Kidney (tissue), 14 donors: ENCODE results near the gene TMSB4Y. TPM values are rescaled to one million over a fixed set of nuclear protein-coding genes. Genes with fewer than 3 reads are reported as not detected.
A peak's percentile ranks its signal among the peaks of the same experiment; 100 is the strongest.

Experiments
- DNase-seq, 5 donors: peaks; one replicate each; pipeline ENCODE4 v3.0.0-alpha.2; 2013 to 2020
- FAIRE-seq: peaks from 2 replicates; lab custom pipeline; 2012; peaks lifted over from hg19 to GRCh38; lab: Jason Lieb, UNC
- H3K27ac ChIP-seq, 2 donors: one replicate each; pipeline ENCODE4 v1.7.0; 2013; ENCODE audit warnings: low read depth in 2 of 2, low read length in 2 of 2, inconsistent platforms in 1 of 2
- H3K27me3 ChIP-seq: one replicate; pipeline ENCODE4 v1.7.1; 2013; ENCODE audit warnings: low read length, inconsistent platforms; ENCODE audit not compliant: control insufficient read depth, insufficient read depth
- H3K36me3 ChIP-seq, 3 donors: one replicate each; pipeline versions ENCODE4 v1.7.0 to v1.7.1; 2013; ENCODE audit warnings: low read length in 3 of 3, control low read depth in 1 of 3, inconsistent platforms in 1 of 3; ENCODE audit not compliant: insufficient read depth in 3 of 3, control insufficient read depth in 2 of 3
- H3K4me1 ChIP-seq, 3 donors: one replicate each; pipeline versions ENCODE4 v1.7.0 to v1.7.1; 2013; ENCODE audit warnings: low read length in 3 of 3, inconsistent platforms in 1 of 3, low read depth in 1 of 3; ENCODE audit not compliant: control insufficient read depth in 2 of 3, insufficient read depth in 2 of 3
- H3K4me3 ChIP-seq, 3 donors: one replicate each; pipeline versions ENCODE4 v1.7.0 to v1.8.1; 2013; ENCODE audit warnings: low read length in 3 of 3, control low read depth in 1 of 3, inconsistent platforms in 1 of 3
- H3K9ac ChIP-seq, 3 donors: one replicate each; pipeline versions ENCODE4 v1.7.0 to v1.7.1; 2013; ENCODE audit warnings: low read length in 3 of 3, control low read depth in 1 of 3, inconsistent platforms in 1 of 3
- H3K9me3 ChIP-seq, 3 donors: one replicate each; pipeline versions ENCODE4 v1.7.0 to v1.7.1; 2013; ENCODE audit warnings: low read length in 3 of 3, control low read depth in 1 of 3, inconsistent platforms in 1 of 3; ENCODE audit not compliant: control insufficient read depth in 2 of 3, insufficient read depth in 1 of 3
- intact Hi-C: fragments of 100-400 bp; cut with DNase I; formaldehyde crosslinking; loops from one replicate; pipeline ENCODE4 v1.11.1; 2022
- polyA plus RNA-seq: library from polyadenylated mRNA; stranded (reverse); fragments of 350-450 nt; fragmentation: Illumina TruSeq; extraction: RNeasy Lipid Tissue Mini Kit (QIAGEN cat#74804); gene quantifications from one replicate; pipeline ENCODE4 v1.2.3, GENCODE V29; 2014; ENCODE audit warnings: low read depth, low replicate concordance; ENCODE audit not compliant: insufficient read depth
- total RNA-seq: library from RNA; stranded (reverse); fragmentation: NEBNext Ultra II Directional; extraction: Animal tissue kit (Norgen Biotek cat#: 25700); gene quantifications from one replicate; pipeline ENCODE4 v1.2.1, GENCODE V29; 2021
- TF ChIP-seq, protein P1 (sequence below): IDR thresholded peaks from 3 replicates; pipeline ENCODE4 v1.5.1; 2012; ENCODE audit warnings: mild to moderate bottlenecking, moderate library complexity, borderline replicate concordance; ENCODE audit not compliant: insufficient read depth; ENCODE audit errors: extremely low read depth
- donor health status: control.
- donor health status: control.
- donor health status: control.
- donor health status: control.
- donor health status: control.
- donor health status: DM: yes; HTN: yes; CAD: no.
- donor health status: Normal renal cell carcinoma (clear cell type).

Gene TMSB4Y
- total and polyA plus RNA-seq, 2 donors from 2014 or later: 2.6 TPM; not detected in 1

- TF ChIP-seq, protein P1, sequence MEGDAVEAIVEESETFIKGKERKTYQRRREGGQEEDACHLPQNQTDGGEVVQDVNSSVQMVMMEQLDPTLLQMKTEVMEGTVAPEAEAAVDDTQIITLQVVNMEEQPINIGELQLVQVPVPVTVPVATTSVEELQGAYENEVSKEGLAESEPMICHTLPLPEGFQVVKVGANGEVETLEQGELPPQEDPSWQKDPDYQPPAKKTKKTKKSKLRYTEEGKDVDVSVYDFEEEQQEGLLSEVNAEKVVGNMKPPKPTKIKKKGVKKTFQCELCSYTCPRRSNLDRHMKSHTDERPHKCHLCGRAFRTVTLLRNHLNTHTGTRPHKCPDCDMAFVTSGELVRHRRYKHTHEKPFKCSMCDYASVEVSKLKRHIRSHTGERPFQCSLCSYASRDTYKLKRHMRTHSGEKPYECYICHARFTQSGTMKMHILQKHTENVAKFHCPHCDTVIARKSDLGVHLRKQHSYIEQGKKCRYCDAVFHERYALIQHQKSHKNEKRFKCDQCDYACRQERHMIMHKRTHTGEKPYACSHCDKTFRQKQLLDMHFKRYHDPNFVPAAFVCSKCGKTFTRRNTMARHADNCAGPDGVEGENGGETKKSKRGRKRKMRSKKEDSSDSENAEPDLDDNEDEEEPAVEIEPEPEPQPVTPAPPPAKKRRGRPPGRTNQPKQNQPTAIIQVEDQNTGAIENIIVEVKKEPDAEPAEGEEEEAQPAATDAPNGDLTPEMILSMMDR: no peak
- Histone ChIP-seq H3K4me1 (no peaks in the 10 kb centered on the region), H3K9ac (no peak overlapping the region), H3K27me3 (no peaks in the 10 kb centered on the region), H3K36me3 (no peaks in the 10 kb centered on the region), H3K9me3 (no peaks in the 10 kb centered on the region), H3K4me3 (no peak overlapping the region), H3K27ac (no peak overlapping the region)
- no peak for DNase-seq
- intact Hi-C loops: no loop called here
- FAIRE-seq: no peak
These were observed 4.3 kb downstream of the TMSB4Y start for GRCh38 chrY:13708038-13708437.

- no peak for DNase-seq
- Histone ChIP-seq H3K27ac (no peak overlapping the region), H3K9ac (no peak overlapping the region), H3K27me3 (no peaks in the 10 kb centered on the region), H3K4me1 (no peaks in the 10 kb centered on the region), H3K4me3 (no peak overlapping the region), H3K36me3 (no peaks in the 10 kb centered on the region), H3K9me3 (no peaks in the 10 kb centered on the region)
- TF ChIP-seq, protein P1: no peak
- intact Hi-C loops: no loop called here
- no peak for FAIRE-seq
These were observed 15.3 kb downstream of the TMSB4Y start for GRCh38 chrY:13718996-13719395.

GRCh38 chrY:13729517-13729916 is 25.8 kb downstream of the TMSB4Y start:
- intact Hi-C loops: no loop called here
- TF ChIP-seq, protein P1: no peak
- Histone ChIP-seq H3K9ac (no peak overlapping the region), H3K4me1 (no peaks in the 10 kb centered on the region), H3K27ac (no peak overlapping the region), H3K4me3 (no peak overlapping the region), H3K9me3 (no peaks in the 10 kb centered on the region), H3K36me3 (no peaks in the 10 kb centered on the region), H3K27me3 (no peaks in the 10 kb centered on the region)
- DNase-seq: no peak
- no peak for FAIRE-seq

- no peaks in the 10 kb centered on the region for H3K27me3 ChIP-seq
- no peak overlapping the region for H3K27ac ChIP-seq
- no peak for FAIRE-seq
- H3K9me3 ChIP-seq: no peaks in the 10 kb centered on the region
- TF ChIP-seq, protein P1: no peak
- H3K36me3 ChIP-seq: no peaks in the 10 kb centered on the region
- H3K4me1 ChIP-seq: no peaks in the 10 kb centered on the region
- no peak overlapping the region for H3K9ac ChIP-seq
- DNase-seq: peak in 2 of 5 donors; percentile 31 to 60
- no peak overlapping the region for H3K4me3 ChIP-seq
- intact Hi-C loops: no loop called here
These were observed 34.9 kb downstream of the TMSB4Y start for GRCh38 chrY:13738618-13739017.
